ENCODE results near the gene CCDC107.

GRCh38 chr9:35708146-35708545 is 50.1 kb downstream of the CCDC107 start:
- no peak for TF ChIP-seq POLR2AphosphoS5 (IDR thresholded peaks at IDR 0.05; ENCODE audit: low read depth, low read length)
- TF ChIP-seq POLR2A (IDR thresholded peaks at IDR 0.05; ENCODE audit: low read depth, low read length) = no peak
